PC-3 (cell line): ENCODE data around the gene TMEM167A. TPM values are rescaled to one million over a fixed set of nuclear protein-coding genes. Genes with fewer than 3 reads are reported as not detected.

ENCODE experiments used
- ATAC-seq: fragments of 200-7000 bp; cut with Tn5 transposase; 2 replicates; pipeline ENCODE4 v1.9.1; 2020; ENCODE audit warnings: mild to moderate bottlenecking, moderate library complexity
- BruUV-seq: library from RNA; stranded (reverse); fragments of 400-500 nt; replicated peaks from 2 replicates; lab custom pipeline; 2021; lab: Mats Ljungman, UMichigan
- CTCF ChIA-PET: fragments of 300-600 bp; sonication (Branson Sonifier 250); formaldehyde crosslinking; loops from one replicate; lab custom pipeline; 2022; ENCODE audit warnings: antibody characterized with exemption; lab: Charles Lee
- POLR2A ChIA-PET: fragments of 300-600 bp; sonication (Branson Sonifier 250); formaldehyde crosslinking; loops from one replicate; lab custom pipeline; 2022; ENCODE audit warnings: antibody characterized with exemption; ENCODE audit not compliant: unreplicated experiment; lab: Charles Lee
- DNase-seq: peaks from one replicate; pipeline ENCODE4 v3.0.0-alpha.2; 2015
- H2AFZ ChIP-seq: fragments of 300-600 bp; sonication (generic); 2 replicates; pipeline ENCODE4 v1.6.0; 2016; ENCODE audit warnings: antibody characterized with exemption, low read length
- H3F3A ChIP-seq: fragments of 300-600 bp; sonication (generic); one replicate; pipeline ENCODE4 v1.6.0; 2017; ENCODE audit warnings: antibody characterized with exemption, low read length, control low read depth, mild to moderate bottlenecking; ENCODE audit not compliant: unreplicated experiment
- H3K27ac ChIP-seq: fragments of 300-600 bp; sonication (generic); 2 replicates; pipeline ENCODE4 v1.5.1; 2016; ENCODE audit warnings: mild to moderate bottlenecking, low read length
- H3K27me3 ChIP-seq: fragments of 300-600 bp; sonication (generic); 2 replicates; pipeline ENCODE4 v1.6.1; 2016; ENCODE audit warnings: low read length, mixed read lengths
- H3K36me3 ChIP-seq: fragments of 300-600 bp; sonication (generic); 2 replicates; pipeline ENCODE4 v1.6.1; 2016; ENCODE audit warnings: low read depth, mixed run types, low read length, mixed read lengths
- H3K4me1 ChIP-seq: fragments of 300-600 bp; sonication (generic); 2 replicates; pipeline ENCODE4 v1.5.1; 2016; ENCODE audit warnings: low read length; ENCODE audit not compliant: insufficient read depth
- H3K4me2 ChIP-seq: fragments of 300-600 bp; sonication (generic); 2 replicates; pipeline ENCODE4 v1.6.0; 2016; ENCODE audit warnings: low read length
- H3K4me3 ChIP-seq: fragments of 300-600 bp; sonication (generic); 2 replicates; pipeline ENCODE4 v1.5.1; 2016; ENCODE audit warnings: mild to moderate bottlenecking, low read length, mixed read lengths
- H3K79me2 ChIP-seq: fragments of 300-600 bp; sonication (generic); 2 replicates; pipeline ENCODE4 v1.6.1; 2017; ENCODE audit warnings: low read length, mixed read lengths
- H3K9ac ChIP-seq: fragments of 300-600 bp; sonication (generic); 2 replicates; pipeline ENCODE4 v1.6.0; 2016; ENCODE audit warnings: mild to moderate bottlenecking, low read length
- H3K9me2 ChIP-seq: fragments of 300-600 bp; sonication (generic); replicated peaks from 2 replicates; pipeline ENCODE4 v1.6.1; 2016; ENCODE audit warnings: mixed run types, low read length, mixed read lengths
- H3K9me3 ChIP-seq: fragments of 300-600 bp; sonication (generic); 2 replicates; pipeline ENCODE4 v1.6.1; 2016; ENCODE audit warnings: low read length, mixed read lengths
- H4K20me1 ChIP-seq: fragments of 300-600 bp; sonication (generic); 2 replicates; pipeline ENCODE4 v1.6.1; 2016; ENCODE audit warnings: low read length, mixed read lengths
- CTCF ChIP-seq: fragments of 300-600 bp; sonication (generic); conservative IDR thresholded peaks from 2 replicates; pipeline ENCODE4 v1.5.1; 2017; ENCODE audit warnings: antibody characterized with exemption, low read depth, mild to moderate bottlenecking, low read length
- EZH2 ChIP-seq: fragments of 300-600 bp; sonication (generic); IDR thresholded peaks from one replicate; pipeline ENCODE4 v1.6.1; 2017; ENCODE audit warnings: antibody characterized with exemption, mild to moderate bottlenecking, low read length; ENCODE audit not compliant: unreplicated experiment
- EZH2phosphoT487 ChIP-seq: fragments of 300-600 bp; sonication (generic); IDR thresholded peaks from 2 replicates; pipeline ENCODE4 v1.6.1; 2018; ENCODE audit warnings: mild to moderate bottlenecking, antibody characterized with exemption, low read length, borderline replicate concordance
- intact Hi-C: fragments of 100-400 bp; cut with micrococcal nuclease; formaldehyde crosslinking; loops from 2 replicates; pipeline ENCODE4 v1.9.0; 2023
- total RNA-seq: library from RNA; depleted of rRNA; stranded (reverse); fragments of >200 nt; gene quantifications from 2 replicates; pipeline ENCODE4 v1.2.3, GENCODE V29; 2014

TMEM167A gene
- total RNA-seq, 1 experiment from 2014 or later, result 35.7 TPM

DNA sequence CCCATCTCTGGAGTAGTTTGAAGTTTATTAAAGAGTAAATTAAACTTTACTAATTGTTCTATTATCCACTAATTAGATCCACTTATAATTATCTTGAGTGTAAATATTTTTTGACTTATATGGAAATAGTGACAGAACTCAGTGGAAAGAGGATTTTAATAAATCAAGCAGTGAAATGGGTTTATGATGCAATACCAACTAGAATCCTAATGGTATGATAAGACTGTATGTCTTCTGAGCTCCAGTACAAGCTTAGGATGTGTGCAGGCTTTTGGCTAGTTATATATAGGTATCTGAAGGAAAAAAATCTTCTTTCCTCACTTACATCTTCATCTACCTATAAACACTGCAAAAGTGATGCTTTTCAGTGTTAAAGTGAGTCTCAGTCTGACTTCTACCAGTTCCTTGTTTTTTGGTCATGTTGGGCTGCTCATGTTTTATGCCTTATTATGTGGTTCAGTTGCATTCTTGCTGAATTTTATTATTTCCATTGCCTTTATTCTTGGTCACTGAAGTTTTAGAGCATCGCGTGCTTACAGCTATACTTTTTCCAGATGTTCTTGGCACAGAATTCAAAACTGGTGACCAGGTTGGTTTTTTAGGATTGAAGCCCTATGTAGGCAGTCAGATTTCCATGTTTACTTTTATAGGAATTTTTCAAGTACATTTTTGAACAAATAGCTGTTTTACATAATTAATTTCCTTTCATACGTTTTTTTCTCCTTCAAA lies 30.7 kb upstream of the TMEM167A start:
- Histone ChIP-seq H3K27me3 (no peaks in the 10 kb centered on the region), H4K20me1 (no peaks in the 10 kb centered on the region), H3K9ac (no peak overlapping the region), H3K4me2 (no peak overlapping the region), H2AFZ (no peak overlapping the region), H3K9me2 (no peaks in the 10 kb centered on the region), H3K79me2 (no peaks in the 10 kb centered on the region), H3F3A (no peaks in the 10 kb centered on the region), H3K36me3 (no peaks in the 10 kb centered on the region; the same call in 1 of the 2 replicates), H3K9me3 (no peaks in the 10 kb centered on the region), H3K4me1 (no peaks in the 10 kb centered on the region), H3K27ac (no peak overlapping the region), H3K4me3 (no peak overlapping the region)
- no TSS peak for BruUV-seq
- no peak for TF ChIP-seq EZH2
- TF ChIP-seq EZH2phosphoT487, result no peak
- TF ChIP-seq CTCF, result no peak
- intact Hi-C loops, result no loop called here
- no peak for ATAC-seq
- no peak for DNase-seq
- ChIA-PET CTCF (no interaction called here), POLR2A (no interaction called here)

- DNase-seq (no peak), ATAC-seq (no peak)
- Histone ChIP-seq H3K27me3 (no peaks in the 10 kb centered on the region), H3K79me2 (no peaks in the 10 kb centered on the region), H3F3A (no peaks in the 10 kb centered on the region), H3K4me3 (no peak overlapping the region), H3K4me2 (no peak overlapping the region), H3K9me3 (no peaks in the 10 kb centered on the region), H4K20me1 (no peaks in the 10 kb centered on the region), H3K27ac (no peak overlapping the region), H3K36me3 (no peaks in the 10 kb centered on the region), H2AFZ (no peak overlapping the region), H3K4me1 (no peaks in the 10 kb centered on the region), H3K9ac (no peak overlapping the region), H3K9me2 (no peaks in the 10 kb centered on the region)
- POLR2A ChIA-PET, result no interaction called here
- BruUV-seq, result no TSS peak
- intact Hi-C loops, result no loop called here
- CTCF ChIA-PET, result no interaction called here
- TF ChIP-seq EZH2phosphoT487 (no peak), CTCF (no peak), EZH2 (no peak)
Observed at GRCh38 chr5:83104021-83104420, 26.8 kb upstream of the TMEM167A start.

GRCh38 chr5:83102364-83102980 lies 25.3 kb upstream of the TMEM167A start:
- intact Hi-C loops, result no loop called here
- DNase-seq, result no peak

More at GRCh38 chr5:83102364-83102980, 25.3 kb upstream of the TMEM167A start:
- no TSS peak for BruUV-seq
- H2AFZ ChIP-seq, result no peak overlapping the region
- H3K36me3 ChIP-seq, result no peaks in the 10 kb centered on the region
- no peak overlapping the region for H3K4me3 ChIP-seq
- no peaks in the 10 kb centered on the region for H3K9me2 ChIP-seq
- H4K20me1 ChIP-seq, result no peaks in the 10 kb centered on the region
- H3K4me1 ChIP-seq, result peaks cover 14% of the 10 kb centered on the region
- H3K27me3 ChIP-seq, result no peaks in the 10 kb centered on the region
- no peak for ATAC-seq
- no peaks in the 10 kb centered on the region for H3F3A ChIP-seq
- ChIA-PET POLR2A (no interaction called here), CTCF (no interaction called here)
- no peaks in the 10 kb centered on the region for H3K9me3 ChIP-seq
- TF ChIP-seq EZH2, result no peak
- TF ChIP-seq EZH2phosphoT487, result no peak
- no peak for TF ChIP-seq CTCF
- no peaks in the 10 kb centered on the region for H3K79me2 ChIP-seq
- H3K4me2 ChIP-seq, result no peak overlapping the region
- no peak overlapping the region for H3K27ac ChIP-seq
- no peak overlapping the region for H3K9ac ChIP-seq
